RWPE1 (cell line): ENCODE results near the gene AARS1.

Experiments used
- CTCF ChIA-PET: fragments of 350-600 bp; sonication (Branson Sonifier 250); formaldehyde crosslinking; extraction: SDS; loops from one replicate; lab custom pipeline; 2021; lab: Yijun Ruan, JAX
- POLR2A ChIA-PET: fragments of 400-600 bp; formaldehyde crosslinking; extraction: SDS; loops from one replicate; lab custom pipeline; 2020; ENCODE audit warnings: antibody characterized with exemption; ENCODE audit not compliant: low non-redundant PET; lab: Yijun Ruan, JAX
- DNase-seq: peaks from one replicate; pipeline ENCODE4 v3.0.0; 2012; ENCODE audit warnings: low spot score
- H3K27ac ChIP-seq: fragments of 450-650 bp; 2 replicates; pipeline ENCODE4 v1.5.1; 2017
- CTCF ChIP-seq: fragments of 450-650 bp; conservative IDR thresholded peaks from 2 replicates; pipeline ENCODE4 v1.5.1; 2017; ENCODE audit warnings: low read depth, mild to moderate bottlenecking

The AARS1 gene

GRCh38 chr16:70258946-70259345 is 30.4 kb downstream of the AARS1 start:
- ChIA-PET CTCF (no interaction called here), POLR2A (no interaction called here)
- no peak for DNase-seq
- no peak overlapping the region; the same call in 1 of the 2 replicates for H3K27ac ChIP-seq
- no peak for TF ChIP-seq CTCF

GRCh38 chr16:70258065-70258464 is 31.2 kb downstream of the AARS1 start:
- peak overlapping the region; percentile 24 for H3K27ac ChIP-seq
- CTCF ChIA-PET: no interaction called here
- DNase-seq: no peak
- TF ChIP-seq CTCF: no peak
- POLR2A ChIA-PET: no interaction called here

GRCh38 chr16:70257391-70257790 is 31.9 kb downstream of the AARS1 start:
- H3K27ac ChIP-seq: no peak overlapping the region
- TF ChIP-seq CTCF: no peak
- no peak for DNase-seq
- POLR2A ChIA-PET: no interaction called here
- CTCF ChIA-PET: interaction anchor here (0.6 kb wide), 1 partner anchor 13 kb away, joined by 5 read pairs; no protein-coding TSS in a partner anchor

- TF ChIP-seq CTCF: no peak
- POLR2A ChIA-PET: no interaction called here
- CTCF ChIA-PET: interaction anchor here (0.6 to 1.3 kb wide), 4 partner anchors 30 to 1648 kb away, joined by 3 read pairs; partner anchors contain the start of gene DDX19B
These were observed 33.7 kb downstream of the AARS1 start for GRCh38 chr16:70255574-70255973.

GRCh38 chr16:70254965-70255286 is 34.4 kb downstream of the AARS1 start:
- peak overlapping the region; percentile 94 for H3K27ac ChIP-seq
- DNase-seq: no peak
- CTCF ChIA-PET: interaction anchor here (0.6 to 1.3 kb wide), 5 partner anchors 18 to 1648 kb away, joined by 3 to 5 read pairs (median 3); partner anchors contain the start of gene DDX19B
- no peak for TF ChIP-seq CTCF
- POLR2A ChIA-PET: no interaction called here

More at GRCh38 chr16:70255574-70255973, 33.7 kb downstream of the AARS1 start:
- no peak for DNase-seq
- peak overlapping the region; percentile 94; the same call in 1 of the 2 replicates for H3K27ac ChIP-seq

- TF ChIP-seq CTCF: peak; percentile 3; the same call in 1 of the 2 replicates
- DNase-seq: no peak
- POLR2A ChIA-PET: no interaction called here
- peak overlapping the region; percentile 94 for H3K27ac ChIP-seq
- CTCF ChIA-PET: interaction anchor here (0.7 to 1.7 kb wide), 6 partner anchors 8 to 45 kb away, joined by 3 to 5 read pairs (median 3); partner anchors contain the start of gene DDX19B
These were observed 34.9 kb downstream of the AARS1 start for GRCh38 chr16:70254180-70254964.
